Stimulated activated CD4-positive, alpha-beta T cell treated with anti-CD3 and anti-CD28 coated beads, Interleukin-12 subunit alpha, Interleukin-12 subunit beta, amount 100 ng/mL, for 4 hours (primary cell): ENCODE results near the gene AKAIN1.

Experiments used
- DNase-seq: peaks from one replicate; pipeline ENCODE4 v3.0.0-alpha.2; 2020

AKAIN1 gene, protein sequence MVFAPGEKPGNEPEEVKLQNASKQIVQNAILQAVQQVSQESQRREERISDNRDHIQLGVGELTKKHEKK

DNA sequence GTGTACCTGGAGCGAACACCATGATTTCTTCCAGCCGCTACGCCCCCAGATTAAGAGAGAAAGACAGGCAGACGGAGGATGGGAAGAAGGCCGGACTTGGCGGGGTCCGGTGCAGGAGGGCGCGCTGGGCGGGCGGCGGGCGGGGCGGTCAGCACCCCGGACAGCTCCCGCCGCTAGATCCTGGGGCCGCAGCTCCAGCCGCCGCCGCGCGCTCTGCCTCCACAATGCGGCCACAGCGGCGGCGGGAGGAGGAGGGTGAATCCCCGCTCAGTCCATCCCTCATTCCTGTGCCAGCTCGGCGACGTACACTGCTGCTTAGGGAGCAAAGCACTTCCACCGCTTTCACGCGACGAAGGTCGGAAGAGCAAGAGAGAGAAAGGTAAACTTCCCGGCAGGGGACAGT lies at the start of gene AKAIN1:
Gene AKAIN1 (minus strand): TSS at position 226 of the 403 bp plus-strand sequence. CDS start 204 bp downstream, at position 22.
- DNase-seq = peak; percentile 22

DNA sequence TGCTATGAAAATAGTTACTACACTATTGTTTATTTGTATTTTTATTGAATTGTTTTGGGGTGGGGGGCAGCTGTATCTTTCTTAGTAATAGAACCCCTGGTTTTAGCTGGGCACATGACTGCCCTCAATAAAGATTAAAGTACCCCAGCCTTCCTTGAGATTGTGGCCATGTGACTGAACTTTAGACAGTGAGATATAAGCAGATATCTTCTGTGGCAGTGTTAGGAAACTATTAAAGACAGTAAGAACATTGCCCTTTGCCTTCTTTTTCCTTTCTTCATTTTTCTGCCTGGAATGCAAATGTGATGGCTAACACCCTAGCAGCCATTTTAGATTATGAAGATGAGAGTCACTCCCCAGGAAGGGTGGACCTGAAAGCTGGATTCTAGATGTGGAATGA lies 47.9 kb upstream of the AKAIN1 start:
- DNase-seq = no peak

DNA sequence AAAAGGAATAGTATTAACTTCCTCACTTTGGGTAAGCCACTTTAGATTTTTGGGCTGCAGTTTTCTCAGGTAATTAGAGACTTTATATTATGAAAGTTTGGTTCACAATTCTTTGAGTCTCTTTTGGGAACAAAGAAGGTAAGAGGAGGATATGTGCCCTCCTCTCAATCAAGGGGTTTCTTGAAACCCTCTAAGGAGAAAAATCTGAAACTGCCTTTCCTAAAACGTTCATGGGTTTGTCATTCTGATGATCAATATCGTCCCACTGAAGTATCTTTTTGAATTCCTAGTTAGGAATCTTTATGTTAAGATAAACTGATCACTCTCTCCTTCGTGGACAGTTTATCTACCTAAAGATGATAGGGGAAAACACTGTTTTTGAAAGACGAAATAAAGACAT lies 42.4 kb upstream of the AKAIN1 start:
- no peak for DNase-seq

DNA sequence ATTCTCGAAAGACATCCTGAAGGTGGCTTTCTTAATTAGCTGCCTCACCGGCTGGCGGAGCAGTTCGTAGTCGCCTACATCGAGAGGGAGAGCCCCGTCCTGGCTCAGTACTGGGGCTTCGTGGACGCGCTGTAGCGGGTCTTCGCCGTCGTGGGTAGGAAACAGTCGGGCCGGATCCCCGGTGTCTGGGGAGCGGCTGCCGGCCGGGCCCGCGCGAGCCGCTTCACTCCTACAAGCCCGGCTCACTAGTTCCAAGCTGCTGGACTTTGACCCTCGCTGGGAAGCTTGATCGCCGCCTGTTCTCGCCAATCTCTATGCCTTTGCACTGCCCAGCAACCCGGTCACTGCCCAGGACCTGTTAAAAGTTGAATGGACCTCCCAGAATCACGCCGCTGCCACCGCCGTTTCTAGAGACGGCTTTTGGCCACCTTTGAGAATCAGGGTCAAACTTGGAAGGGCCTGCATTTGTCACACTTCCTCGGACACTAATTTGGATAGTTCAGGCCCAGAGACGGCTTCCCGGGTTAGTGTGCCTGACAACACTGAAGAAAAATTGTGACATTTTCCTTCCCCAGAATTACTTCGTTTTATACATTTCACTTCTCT lies 41.4 kb upstream of the AKAIN1 start:
- DNase-seq = peak; percentile 49

DNA sequence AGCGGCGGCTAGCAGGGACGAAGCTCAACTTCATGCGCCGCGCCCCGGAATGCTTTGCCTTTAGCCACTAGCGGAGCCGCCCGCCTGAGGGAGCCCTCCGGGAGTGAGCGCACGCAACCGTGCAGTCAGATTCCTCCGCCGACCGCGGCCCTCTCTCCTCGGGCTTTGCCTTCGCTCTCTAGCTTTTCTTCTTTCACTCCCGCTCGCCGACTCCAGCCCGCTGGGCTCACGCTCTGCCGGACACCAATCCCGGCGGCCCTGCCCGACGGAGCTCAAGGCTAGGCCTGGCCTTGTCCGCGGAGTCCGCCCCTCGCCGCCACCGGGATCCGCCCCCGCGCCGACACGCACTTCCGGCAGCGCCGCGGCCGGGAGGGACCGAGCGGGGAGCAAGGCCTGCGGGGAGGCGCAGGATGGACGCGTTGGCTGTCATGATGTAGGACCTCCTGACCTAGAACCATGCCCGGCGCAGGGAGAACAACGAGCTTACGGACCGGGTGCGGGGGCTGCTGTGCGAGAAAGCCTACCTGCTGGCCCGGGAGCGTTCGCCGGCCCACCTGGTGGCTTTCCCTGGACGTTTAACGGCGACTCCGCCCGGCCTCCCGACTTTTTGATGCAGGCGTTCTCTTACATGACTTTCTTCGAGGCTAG lies 40.8 kb upstream of the AKAIN1 start:
- DNase-seq = peak; percentile 87

DNA sequence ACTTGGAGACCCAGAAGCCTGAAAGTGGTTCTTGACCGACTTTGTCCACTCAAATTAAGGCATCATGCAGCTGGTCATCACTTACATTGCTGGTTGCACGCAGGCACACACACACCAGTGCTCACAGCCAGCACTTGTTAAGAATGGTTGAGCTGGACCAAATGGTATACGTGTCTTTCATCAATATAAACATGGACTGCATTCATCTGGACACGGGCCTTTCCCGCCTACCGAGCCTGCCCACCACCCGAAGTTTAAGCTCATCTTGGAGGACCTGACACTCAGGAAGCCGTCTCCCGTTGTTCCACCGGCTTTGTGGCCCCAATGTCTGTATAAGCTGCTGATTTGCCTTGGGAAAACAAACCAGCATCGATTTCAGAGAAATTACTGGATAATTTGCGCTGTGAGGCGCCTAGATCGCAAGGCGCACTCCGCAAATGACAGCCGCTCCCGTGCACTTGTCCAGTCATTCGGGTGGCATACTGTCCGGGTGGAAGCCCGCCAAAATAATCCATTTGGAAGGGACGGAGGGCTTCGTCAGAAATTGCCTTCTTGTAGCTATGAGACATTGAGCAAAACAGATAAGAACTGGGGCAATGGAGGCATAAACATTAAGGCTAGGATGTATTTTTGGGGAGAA lies 40.1 kb upstream of the AKAIN1 start:
- DNase-seq = no peak

DNA sequence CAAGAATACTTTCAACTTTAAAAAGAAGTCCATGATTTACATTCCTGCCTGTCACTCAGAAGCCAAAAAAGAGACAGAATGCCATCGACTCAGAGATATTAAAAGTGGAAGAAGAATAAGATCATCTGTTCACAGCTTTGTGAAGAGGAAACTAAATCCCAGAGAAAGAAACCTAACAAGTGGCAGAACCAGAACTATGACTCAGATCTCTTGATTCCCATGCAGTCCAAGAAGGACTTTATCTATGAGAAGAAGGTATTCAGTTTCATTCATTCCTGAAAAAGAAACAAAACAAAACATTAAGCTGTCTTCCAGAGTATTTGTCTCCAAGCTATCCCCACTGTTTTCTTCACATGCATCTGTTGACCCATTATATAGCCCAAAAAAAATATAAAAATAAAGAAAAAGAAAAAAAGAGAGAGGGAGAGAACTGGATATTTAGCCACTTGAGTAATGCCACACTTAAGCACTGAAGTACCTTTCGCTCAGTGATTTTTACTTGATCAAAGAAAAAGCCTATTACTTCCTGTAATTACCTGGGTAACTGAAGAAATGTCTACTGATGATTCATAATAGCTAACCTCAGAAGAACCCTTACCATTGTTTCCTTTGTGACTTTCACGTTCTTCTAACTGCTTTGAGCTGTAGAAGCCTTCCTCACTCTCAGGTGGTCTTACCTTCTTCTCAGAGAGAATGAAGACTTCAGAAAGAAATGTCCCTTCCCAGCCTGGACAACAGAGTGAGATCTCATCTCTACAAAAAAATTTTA lies 17.7 kb upstream of the AKAIN1 start:
- DNase-seq = no peak

DNA sequence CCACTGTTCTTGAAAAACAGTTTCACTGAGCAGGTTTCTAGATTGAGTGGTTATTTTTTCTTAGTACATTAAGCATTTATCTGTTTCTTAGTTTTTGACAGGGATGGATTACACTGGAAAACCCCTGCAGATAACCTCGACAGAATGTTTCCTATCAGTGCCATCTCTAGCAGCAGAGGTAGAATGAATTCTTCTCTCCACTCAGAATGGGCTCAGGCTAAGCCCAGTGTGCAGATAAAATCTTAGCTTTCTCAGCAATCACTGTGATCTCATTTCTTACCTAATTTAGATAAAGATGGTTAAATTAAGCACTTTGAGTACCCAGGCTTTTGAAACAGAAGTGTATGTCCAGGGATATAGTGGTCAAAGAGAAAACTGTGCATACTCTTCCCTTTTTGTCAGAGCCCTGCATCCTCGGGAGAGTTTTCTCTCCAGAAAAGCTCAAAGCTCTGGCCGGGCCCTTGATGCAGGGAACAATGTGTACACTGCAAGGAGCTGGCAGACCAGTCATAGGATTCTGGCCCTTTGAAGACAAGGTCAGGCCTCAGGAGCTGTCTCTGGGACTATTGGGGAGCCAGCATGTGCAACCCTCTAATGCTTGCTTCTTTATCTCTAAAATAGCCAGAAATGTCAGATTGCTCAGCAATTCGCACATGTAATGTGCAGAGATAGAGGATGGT lies 10.6 kb upstream of the AKAIN1 start:
- no peak for DNase-seq

DNA sequence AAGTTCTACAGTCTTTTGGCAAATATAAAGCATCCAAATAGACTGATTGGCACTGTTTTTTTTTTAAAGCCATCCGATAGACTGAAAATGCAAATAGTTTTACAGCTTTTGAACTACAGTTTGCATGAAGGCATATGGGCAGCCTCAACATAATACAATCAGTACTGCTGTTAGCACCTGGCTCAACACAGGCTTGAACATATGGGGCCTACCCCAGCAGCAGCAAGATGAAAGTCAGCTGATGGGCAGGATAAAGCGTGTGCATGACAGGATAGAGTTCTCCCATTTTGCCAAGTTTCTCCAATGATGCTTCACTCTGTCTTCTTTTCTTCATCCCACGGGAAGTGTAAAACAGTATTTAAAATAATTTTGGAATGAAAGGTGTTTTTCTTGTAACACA lies 1.3 kb upstream of the AKAIN1 start:
- no peak for DNase-seq

DNA sequence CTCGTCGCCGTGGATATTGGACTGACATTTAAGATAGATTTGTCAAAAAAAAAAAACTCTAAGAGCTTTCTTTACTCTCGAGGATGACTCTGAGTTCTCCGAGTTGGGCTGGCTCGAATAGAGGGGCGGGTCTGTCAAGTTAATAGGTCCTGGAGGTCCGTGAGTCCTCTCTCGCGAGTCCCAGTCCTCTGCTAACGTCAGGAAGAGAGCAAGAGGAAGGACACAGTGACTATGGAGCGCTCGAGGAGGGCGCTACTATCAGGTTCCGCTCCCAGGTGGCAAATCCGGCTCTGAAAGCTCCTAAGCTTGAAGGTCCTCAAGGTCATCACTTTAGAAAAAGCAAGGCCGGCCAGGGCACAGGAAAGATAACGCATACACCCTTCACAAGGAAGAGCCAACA lies 404 bp upstream of the AKAIN1 start:
- DNase-seq = no peak

DNA sequence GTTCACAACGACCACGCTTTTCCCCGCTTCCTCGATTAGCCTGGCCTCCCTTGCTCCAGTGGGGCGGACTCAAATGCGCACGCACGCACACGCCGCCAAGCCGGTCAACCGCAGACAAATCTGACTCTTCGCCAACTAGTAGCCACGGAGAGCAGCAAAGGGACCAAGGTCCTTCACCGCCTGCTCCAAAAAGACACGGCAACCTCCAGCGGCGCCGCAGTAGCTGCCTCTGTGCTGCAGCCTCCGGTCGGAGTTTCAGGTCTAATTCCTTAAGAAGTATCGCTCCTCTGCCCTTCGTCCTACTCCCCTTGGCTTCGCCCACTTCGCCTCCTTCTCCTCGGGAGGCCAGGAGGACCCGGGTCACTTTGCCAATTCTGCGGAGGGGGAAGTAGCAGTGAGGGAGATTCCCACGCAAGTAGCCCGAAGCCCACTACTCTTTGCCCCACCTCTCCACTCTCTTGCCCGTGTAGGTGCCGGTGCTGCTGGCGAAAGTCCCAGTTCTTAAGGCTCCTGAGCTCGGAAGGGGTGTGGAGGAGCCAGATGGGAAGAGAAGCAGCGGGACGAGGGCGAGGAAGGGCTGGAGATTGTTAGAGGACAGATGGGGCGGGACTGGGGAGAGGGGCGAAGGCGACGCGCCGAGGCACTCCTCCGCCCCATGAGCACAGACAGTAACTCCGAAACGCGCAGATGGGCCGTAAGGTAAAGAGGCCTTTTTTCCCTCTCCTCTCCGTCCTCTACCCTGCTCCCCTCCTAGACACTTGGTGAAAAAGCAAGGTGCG lies 615 bp downstream of the AKAIN1 start:
- DNase-seq = no peak

DNA sequence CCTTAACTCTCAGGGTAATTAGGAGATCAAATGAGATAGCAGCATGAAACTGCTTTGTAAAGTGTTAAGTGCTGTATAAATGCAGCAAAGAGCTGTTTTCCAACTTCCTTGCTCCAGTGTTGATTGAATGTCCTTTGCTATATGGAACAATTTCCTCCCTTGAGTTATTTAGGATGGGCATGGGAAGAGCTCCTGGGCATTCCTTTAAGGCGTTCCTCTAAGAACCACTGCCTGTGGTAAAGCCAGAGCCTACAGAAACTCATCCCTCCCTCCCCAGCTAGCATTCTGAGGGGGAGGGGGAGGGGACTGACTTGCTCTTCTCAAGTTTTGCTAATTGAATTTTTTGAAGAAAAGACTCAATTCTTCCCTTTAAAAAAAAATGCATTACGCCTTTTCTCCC lies 1.4 kb downstream of the AKAIN1 start:
- DNase-seq = no peak

DNA sequence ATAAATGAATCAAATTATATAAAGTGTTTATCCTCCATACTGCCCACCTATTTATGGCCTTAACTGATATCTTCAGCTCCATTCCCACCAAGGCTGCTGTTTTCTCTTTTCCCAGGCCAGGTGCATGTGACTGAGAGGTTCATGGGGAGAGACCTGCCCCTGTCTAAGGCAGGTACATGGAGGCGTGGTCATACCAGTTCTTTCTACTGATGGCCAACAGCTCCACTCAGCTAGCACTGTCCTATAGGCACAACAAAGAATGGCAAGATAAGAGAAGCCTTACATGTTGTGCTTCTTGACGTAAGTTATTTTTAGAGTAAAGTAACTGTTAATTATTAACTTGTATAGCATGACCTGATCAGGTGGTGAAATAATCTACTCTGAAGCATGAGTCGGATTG lies 16.8 kb downstream of the AKAIN1 start:
- DNase-seq = no peak

DNA sequence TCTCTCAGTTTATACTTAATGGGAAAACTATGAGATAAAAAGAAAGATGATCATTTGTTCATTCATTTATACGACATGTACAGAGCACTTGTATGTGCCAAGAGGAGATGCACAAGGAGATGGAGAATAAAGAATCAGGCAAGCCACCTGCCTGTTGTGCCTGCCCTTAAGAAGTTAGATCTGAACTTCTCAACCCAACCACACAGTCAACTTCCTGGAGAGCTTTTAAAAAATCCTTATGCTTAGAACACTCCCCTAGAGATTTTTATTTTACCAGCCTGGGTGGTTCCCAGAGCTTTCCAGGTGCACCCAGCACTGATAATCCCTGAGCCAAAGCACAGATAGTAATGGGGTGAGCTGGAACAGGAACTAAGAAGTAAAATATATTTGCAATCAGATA lies 18.5 kb downstream of the AKAIN1 start:
- no peak for DNase-seq

DNA sequence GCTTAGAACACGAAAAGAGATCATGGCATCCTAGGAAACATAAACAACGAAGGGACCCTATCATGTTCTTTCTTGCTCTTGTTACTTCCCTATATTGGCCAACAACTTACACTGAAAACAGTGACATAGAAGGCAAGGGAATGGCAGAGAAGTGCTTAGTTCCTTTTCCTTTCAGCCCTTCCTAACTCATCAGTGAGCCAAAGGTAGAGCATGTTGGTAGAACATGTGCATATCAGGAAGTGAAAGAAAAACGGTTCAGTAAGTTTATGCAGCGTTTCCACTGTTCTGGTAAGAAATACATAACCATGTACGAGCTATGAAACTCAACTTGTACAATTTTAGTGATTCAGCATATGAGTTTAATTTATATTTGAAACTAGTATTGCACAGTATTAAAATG lies 21.7 kb downstream of the AKAIN1 start:
- no peak for DNase-seq

DNA sequence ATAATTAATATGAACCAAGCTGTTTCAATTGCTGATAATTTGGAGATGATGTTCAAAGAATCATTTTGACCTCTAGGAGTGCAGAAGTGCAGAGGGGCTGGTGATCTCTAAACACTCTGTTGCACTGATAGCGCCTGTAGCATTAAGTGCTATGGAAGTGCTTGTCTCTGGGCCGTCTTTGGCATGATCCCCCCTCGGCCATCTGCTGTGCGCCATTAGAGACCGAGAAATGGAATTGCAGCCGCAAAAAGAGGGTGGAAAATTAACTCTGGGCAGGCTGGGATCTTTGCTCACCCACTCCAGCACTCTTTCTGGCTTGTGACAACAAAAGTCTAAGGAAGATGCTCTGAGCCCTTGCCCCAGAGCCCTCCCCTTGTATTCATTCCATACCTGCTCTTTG lies 23.4 kb downstream of the AKAIN1 start:
- DNase-seq = no peak

DNA sequence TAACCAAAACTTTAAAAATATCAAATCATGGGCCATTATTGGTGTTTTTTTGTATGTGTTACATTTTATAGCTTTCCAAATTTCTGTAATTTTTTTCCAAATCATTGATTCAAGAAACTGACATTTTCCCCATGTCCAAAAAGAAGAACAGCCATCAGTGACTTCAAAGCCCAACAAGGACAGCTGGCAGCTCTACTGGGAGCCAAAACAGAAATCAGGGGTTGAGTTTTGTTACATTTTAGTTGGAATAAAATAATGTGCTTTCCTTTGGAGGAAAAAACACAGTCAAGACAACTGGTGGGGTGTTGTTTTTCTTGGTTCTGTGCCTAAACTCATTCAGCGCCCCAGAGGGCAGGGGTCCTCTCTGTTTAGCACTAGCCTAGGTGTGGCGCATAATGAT lies 23.8 kb downstream of the AKAIN1 start:
- no peak for DNase-seq

DNA sequence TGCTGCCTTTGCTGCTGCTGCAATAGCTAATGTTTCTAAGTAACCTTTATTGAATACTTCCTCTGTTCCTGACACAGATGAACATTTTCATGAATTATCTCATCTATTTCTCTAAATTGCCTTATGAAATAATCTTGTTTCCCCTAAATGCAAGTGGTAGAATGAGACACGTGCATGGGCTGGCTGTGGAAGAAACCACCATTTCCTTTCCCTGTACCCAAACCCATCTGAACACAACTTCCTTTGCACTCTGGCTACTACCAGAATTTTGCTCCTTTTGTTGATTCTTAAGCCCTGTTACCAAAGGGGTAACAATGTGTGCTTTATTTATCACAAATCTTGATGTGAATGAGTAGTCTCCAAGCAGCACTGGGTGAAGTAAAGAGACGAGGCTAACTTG lies 29.2 kb downstream of the AKAIN1 start:
- DNase-seq = no peak

DNA sequence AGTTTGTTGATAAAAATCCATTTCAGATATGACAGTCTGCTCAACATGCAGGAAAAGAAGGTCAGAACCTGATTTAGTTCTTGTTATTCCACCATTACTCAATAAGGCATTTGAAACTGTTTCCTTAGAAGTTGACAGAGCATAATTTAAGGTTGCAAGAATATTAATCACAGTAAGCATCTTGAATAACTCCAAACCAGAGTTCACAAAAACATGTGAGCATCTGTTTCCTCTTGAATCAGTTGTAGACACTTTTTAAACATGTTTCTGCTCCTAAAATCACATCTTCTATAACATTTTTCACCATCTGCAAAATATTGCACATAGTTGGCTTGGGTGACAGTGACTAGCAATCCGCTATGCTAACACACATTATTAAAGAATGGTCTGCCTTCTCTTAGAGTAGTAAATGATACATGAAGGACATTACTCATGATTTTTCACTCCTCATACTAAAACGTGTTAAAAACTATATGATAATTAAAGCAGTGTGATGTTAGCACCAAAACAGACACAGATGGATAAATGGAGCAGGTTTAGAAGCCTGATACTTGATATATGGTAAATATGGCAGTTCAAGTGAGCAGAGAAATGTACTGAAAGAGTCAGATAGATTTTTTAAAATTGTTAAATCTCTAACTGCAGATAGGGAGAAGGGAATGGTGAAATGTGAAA lies 30.3 kb downstream of the AKAIN1 start:
- no peak for DNase-seq

DNA sequence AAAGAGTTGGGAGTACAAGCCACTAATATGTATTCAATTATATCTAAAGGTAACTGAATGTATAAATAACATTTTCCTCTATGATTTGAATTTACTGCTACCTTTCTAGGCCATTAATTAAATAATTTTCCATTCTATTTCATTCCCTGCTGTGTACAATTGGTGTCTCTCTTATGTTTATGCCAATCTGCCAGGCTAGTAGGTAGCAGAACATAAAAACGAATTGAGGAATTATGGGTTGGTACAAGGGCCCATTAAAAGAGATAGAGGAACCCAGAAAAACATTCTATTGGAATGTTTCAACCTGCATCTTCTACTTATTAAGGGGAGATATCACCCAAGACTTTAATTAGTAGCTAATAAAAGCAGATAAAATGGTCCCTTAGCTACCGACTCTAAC lies 32.2 kb downstream of the AKAIN1 start:
- no peak for DNase-seq

DNA sequence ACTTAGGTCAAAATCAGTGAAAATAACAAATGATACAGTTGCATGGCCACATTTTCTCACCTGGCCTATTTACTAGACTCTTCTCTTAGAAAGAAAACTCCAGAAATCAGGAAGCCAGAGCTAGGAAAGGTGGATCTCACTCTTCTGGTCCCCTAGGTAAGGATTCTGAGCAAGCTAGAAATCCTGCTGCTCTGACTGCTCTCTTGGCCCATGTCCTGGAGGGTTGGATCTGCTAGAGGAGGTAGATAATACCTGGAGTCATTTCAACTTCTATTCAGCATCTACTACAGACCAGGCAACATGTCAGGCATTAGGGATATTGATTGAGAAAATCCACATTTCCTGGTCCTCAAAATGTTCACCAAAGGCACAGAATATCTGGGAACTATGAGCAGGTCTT lies 34.9 kb downstream of the AKAIN1 start:
- no peak for DNase-seq

DNA sequence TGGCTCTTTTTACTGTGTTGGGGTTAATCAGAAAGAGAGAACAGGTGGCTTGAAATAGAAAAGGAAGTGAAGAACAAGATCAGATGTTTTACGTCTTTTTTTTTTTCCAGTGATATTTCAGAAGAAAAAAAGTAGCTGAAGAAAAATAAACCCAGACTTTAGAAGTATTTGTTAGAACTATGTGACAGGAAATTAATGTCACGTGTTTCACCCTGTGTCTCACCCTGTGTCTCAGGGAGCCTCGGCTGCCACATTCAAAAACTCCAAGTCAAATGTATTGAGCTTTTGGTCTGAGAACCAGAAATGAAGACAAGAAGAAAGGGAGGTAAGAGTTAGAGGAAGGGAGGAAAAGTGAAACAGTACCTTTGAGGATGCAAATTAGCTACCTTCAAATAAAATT lies 38.0 kb downstream of the AKAIN1 start:
- no peak for DNase-seq
